Retinal pigment epithelial cell (primary cell): ENCODE results near the gene CELA3A.
A peak's percentile ranks its signal among the peaks of the same experiment; 100 is the strongest.
"Not testable (repeated sequence)": the region's sequence is repeated elsewhere in the genome, so short reads cannot be mapped to it uniquely, and the experiment has no call there.

ENCODE experiments used
- DNase-seq: peaks from one replicate; pipeline ENCODE4 v3.0.0-alpha.2; 2010; ENCODE audit warnings: low read depth
- H3K4me3 ChIP-seq: 2 replicates; pipeline ENCODE4 v1.5.1; 2011; ENCODE audit warnings: mild to moderate bottlenecking, low read length, control low read depth, moderate library complexity
- CTCF ChIP-seq: conservative IDR thresholded peaks from 2 replicates; pipeline ENCODE4 v1.5.1; 2011; ENCODE audit warnings: low read depth, low read length, control low read depth, inconsistent platforms

CELA3A gene

GRCh38 chr1:22030057-22030456, 28.6 kb downstream of the CELA3A start:
- no peak for DNase-seq
- TF ChIP-seq CTCF = no peak
- no peak overlapping the region for H3K4me3 ChIP-seq

- no peak for DNase-seq
- H3K4me3 ChIP-seq = no peak overlapping the region
- TF ChIP-seq CTCF = no peak
Measured at GRCh38 chr1:22030473-22030872, 29.0 kb downstream of the CELA3A start.

GRCh38 chr1:22031214-22031962, 29.9 kb downstream of the CELA3A start:
- H3K4me3 ChIP-seq = no peak overlapping the region
- TF ChIP-seq CTCF = no peak
- no peak for DNase-seq

GRCh38 chr1:22034834-22035233, 33.4 kb downstream of the CELA3A start:
- H3K4me3 ChIP-seq, DNase-seq: not testable (repeated sequence)

- DNase-seq = no peak
- TF ChIP-seq CTCF = no peak
- H3K4me3 ChIP-seq = no peak overlapping the region
Measured at GRCh38 chr1:22037520-22037919, 36.1 kb downstream of the CELA3A start.

GRCh38 chr1:22038036-22038435, 36.6 kb downstream of the CELA3A start:
- no peak for TF ChIP-seq CTCF
- no peak overlapping the region for H3K4me3 ChIP-seq
- DNase-seq = no peak

- peak; percentile 49 for DNase-seq
- TF ChIP-seq CTCF = no peak
- H3K4me3 ChIP-seq = no peak overlapping the region
Measured at GRCh38 chr1:22039594-22040285, 38.3 kb downstream of the CELA3A start.
